ENCODE data around the gene LRRC53. TPM values are rescaled to one million over a fixed set of nuclear protein-coding genes. Genes with fewer than 3 reads are reported as not detected.
A peak's percentile ranks its signal among the peaks of the same experiment; 100 is the strongest.

The LRRC53 gene
- total RNA-seq, 1 donor from 2014 or later = not detected

GRCh38 chr1:74502858-74503257 is 9.6 kb downstream of the LRRC53 start:
- DNase-seq = no peak

GRCh38 chr1:74502432-74502831 is 10.0 kb downstream of the LRRC53 start:
- peak; percentile 78 for DNase-seq

DNA sequence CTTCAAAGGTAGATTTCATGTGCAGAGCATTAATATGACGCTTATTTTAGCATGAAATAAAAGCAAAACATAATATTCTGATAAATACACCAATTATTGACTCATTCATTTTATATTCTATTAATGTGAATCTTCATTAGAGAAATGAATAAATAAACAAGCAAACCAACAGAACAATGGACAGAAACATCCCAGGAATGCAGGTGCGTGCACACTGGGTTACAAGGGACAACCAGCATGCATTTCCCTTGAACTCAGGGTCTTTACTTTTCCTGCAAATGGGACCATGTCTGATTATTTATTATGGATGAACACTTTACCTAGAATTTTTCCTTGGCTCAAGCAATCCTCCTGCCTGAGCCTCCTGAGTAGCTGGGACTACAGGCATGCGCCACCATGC is 13.5 kb downstream of the LRRC53 start:
- no peak for DNase-seq

- no peak for DNase-seq
These were observed 15.7 kb downstream of the LRRC53 start for GRCh38 chr1:74496669-74497068.

DNA sequence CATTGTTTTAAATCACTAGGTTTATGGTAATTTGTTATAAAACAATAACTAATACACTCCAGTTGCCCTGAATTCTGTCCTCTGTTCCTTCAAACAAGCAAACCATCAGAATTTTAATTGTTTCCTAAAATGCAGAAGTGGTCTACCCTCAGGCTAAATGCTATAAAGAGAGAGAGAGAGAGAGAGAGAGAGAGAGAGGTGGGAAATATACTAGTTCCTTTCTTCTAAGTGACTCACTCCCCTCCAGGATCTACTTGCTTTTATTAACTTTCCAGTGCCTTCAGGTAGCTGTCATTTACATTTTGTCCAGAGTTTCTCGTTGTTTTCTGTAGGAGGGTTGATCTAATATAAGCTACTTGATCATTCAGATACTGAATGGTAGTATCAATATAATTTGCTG is 26.4 kb downstream of the LRRC53 start:
- DNase-seq = no peak

DNA sequence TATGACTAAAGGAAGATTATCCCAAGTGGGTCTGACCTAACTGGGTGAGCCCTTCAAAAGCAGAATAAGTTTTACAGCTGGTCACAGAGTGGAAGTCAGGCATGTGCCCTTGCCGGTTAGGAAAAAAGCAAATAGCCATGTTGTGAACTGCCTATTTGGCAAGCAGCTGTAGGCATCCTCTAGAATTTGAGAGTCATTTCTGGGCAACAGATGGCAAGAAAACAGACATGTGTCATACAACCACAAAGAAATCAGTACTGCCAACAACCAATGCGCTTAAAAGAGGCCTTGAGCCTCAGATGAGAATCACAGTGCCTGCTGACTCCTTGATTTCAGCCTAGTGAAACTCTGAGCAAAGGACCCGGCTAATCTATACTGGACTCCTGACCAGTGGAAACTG is 26.8 kb downstream of the LRRC53 start:
- DNase-seq = no peak

DNA sequence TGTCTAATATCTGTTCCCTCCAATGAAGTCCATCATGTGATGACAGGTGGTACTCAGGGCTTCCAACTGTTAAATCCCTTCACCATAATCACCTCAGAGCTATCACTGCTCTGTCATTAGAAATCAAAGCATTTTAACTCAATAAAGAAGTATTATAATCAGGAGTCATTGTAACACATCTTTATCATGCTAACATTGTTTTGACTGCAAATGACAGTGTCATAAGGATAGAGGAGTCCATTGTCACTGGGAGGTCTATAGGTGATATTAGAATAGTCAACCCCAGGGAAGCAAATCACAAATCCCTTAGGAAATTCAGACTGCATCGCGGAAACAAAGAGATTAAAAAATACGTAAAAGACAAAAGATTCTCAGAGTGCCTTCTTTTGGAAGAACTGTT is 30.8 kb downstream of the LRRC53 start:
- DNase-seq = no peak

DNA sequence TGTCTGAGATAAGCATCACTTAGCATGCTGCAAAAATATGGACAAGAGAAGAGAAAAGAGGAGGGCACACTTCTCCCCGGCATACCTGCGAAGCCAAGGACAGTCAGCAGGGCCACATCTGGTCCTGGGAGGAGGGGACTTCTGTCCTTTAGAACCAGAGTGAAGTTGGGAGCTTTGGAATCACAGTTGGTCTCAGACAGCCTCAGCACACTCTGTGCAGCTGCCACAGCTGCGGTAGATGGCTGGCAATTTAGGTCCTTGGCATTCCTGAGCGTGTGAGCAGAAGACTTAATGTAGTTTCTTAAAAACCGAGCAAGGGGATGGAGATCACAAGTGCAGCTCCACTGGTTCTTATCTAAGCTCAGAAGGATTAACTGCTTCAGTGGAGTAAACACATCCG is 32.3 kb downstream of the LRRC53 start:
- no peak for DNase-seq

- no peak for DNase-seq
These were observed 33.4 kb downstream of the LRRC53 start for GRCh38 chr1:74478979-74479378.

- no peak for DNase-seq
These were observed 37.8 kb downstream of the LRRC53 start for GRCh38 chr1:74474585-74474984.

DNA sequence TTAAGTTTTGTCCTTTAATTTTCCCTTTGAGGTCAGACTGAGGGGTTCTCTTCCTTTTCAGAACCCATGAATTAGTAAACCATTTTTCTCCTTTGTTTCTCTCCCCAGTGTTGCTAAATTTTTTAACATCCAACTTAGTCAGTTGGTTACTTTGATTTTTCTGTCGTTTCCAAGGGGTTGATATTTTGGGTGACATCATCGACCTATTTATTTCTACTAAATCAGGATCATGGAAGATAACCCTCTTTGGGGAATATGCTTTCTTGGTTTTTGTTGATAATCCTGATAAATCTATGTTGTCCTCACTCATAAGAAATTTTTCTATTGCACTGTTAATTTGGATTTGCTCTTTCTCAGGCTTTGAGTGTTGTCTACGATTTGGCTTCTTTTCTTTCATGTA is 40.9 kb downstream of the LRRC53 start:
- DNase-seq = no peak

DNA sequence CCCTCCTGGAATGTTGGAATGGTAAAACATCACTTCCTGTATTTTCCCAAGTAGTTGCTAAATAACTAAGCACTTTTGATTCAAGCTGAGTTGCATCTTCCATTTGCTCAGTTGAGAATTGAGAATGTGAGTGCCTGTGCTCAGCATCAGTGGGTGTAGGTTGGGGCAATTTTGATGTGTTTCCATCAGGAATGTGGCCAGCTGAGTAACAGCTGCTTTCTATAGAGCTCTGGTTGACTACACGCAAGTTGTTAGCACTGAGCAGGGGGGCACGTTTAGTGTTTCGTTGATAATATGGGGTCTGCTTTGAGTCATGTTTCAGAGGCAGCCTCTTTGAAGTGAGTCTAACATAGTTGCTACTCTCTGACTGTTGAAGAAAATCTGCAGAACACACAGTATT is 41.5 kb downstream of the LRRC53 start:
- peak; percentile 18 for DNase-seq

- DNase-seq = peak; percentile 19
These were observed 42.2 kb downstream of the LRRC53 start for GRCh38 chr1:74470251-74470650.

- DNase-seq = peak; percentile 76
These were observed 43.3 kb downstream of the LRRC53 start for GRCh38 chr1:74468982-74469603.

DNA sequence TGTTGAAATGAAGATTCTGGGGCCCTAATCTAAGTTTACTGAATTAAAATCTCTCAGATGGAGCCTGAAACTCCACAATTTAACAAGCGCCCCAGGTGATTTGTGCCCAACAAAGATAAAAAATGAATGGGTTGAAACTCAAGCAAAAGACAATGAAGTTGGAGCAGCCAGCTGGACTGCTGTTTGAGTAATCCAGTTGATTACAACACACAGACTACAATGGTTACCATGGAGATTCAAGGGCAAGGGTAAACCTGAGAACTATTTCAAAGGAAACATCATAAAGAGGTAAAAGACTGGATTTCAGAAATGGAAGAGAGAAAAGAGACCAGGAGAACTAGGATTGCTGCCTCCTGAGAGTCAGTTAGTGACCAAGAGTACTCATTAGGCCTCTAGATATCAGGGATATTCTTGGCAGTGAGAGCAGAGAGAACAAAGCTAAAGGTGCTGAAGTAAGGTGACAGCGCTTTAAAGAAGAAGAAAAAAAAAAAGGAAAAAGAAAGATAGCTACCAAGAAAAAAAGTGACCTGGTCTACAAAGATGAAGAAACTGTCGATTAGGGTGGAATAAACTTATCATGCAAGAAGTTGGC is 44.5 kb downstream of the LRRC53 start:
- no peak for DNase-seq

GRCh38 chr1:74465193-74465681 is 47.2 kb downstream of the LRRC53 start:
- no peak for DNase-seq

DNA sequence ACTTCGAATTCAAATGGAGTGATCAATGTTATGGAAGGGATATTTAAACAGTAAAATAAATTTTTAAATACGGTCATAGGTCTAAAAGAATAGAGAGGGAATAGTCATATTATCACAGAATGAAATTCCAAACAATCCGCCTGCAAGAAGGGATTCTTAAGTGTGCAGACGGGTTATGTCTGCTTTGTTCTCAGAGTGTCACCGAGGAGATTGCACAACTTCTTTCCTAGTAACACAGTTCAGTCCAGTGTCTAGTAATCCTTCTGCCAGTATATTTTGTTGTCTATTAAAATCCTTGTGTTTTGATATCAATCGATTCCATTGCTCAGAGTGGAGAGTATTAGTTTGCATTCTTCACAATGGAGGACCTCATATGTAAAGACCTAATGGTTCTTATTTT is 48.4 kb downstream of the LRRC53 start:
- DNase-seq = no peak

- no peak for DNase-seq
These were observed 49.0 kb downstream of the LRRC53 start for GRCh38 chr1:74463333-74463988.

GRCh38 chr1:74457253-74457652 is 55.2 kb downstream of the LRRC53 start:
- DNase-seq = no peak

- no peak for DNase-seq
These were observed 57.0 kb downstream of the LRRC53 start for GRCh38 chr1:74455390-74455789.

DNA sequence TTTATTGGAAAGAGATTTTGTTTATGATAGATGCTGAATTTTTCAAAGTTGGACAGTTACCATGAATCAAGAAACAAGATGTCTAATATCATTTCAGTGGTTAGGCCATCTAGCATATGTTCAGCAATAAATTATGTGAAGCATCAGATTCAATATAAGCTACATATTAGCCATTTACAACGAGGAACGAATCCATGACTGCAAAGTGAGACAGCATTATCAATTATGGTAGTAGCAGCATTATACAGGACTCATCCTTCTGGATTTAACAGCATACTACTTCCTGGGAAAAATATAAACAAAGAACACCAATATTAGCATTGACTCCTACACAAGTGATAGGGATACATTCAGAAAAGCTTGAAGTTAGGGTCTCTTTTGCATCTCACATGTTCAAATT is 59.1 kb downstream of the LRRC53 start:
- no peak for DNase-seq

DNA sequence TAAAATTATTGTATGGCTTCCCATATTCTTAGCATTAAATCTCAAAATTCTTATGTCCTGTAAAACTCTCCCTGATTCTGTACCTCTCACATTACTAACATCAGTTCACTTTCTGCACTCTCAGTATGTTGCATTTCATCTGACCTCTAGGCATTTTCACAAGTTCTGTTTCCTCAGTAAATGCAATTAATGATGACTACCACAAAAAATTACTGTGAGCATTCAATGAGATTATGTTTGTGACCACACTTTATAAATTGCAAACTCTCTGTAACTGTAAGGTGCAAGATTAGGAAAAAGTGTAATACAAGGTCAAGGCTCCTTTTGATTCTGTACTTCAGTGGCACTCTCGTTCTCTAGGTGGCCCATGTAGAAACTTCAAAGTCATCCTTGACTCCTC is 60.4 kb downstream of the LRRC53 start:
- DNase-seq = no peak

GRCh38 chr1:74437035-74437434 is 75.4 kb downstream of the LRRC53 start:
- no peak for DNase-seq

- DNase-seq = no peak
These were observed 76.3 kb downstream of the LRRC53 start for GRCh38 chr1:74436078-74436477.
